AG04449 (cell line): ENCODE results near the gene ATAD5.

ENCODE experiments used
- CTCF ChIA-PET: fragments of 350-600 bp; formaldehyde crosslinking; extraction: SDS; loops from one replicate; lab custom pipeline; 2021; ENCODE audit warnings: antibody characterized with exemption; lab: Yijun Ruan, JAX
- POLR2A ChIA-PET: fragments of 400-600, 350-600 bp; formaldehyde crosslinking; extraction: SDS; loops from one replicate; lab custom pipeline; 2020; ENCODE audit warnings: antibody characterized with exemption, inconsistent platforms; lab: Yijun Ruan, JAX
- DNase-seq: peaks from one replicate; pipeline ENCODE4 v3.0.0-alpha.2; 2010; ENCODE audit warnings: low read depth, low spot score
- H3K4me3 ChIP-seq: 2 replicates; pipeline ENCODE4 v1.5.1; 2011; ENCODE audit warnings: low read depth, mild to moderate bottlenecking, control low read depth, low read length
- CTCF ChIP-seq: IDR thresholded peaks from one replicate; pipeline ENCODE4 v1.5.1; 2011; ENCODE audit warnings: mild to moderate bottlenecking, moderate library complexity, low read length, control low read depth, inconsistent platforms; ENCODE audit not compliant: insufficient read depth; ENCODE audit errors: missing control alignments

The ATAD5 gene

GRCh38 chr17:30829022-30829421 is 2.7 kb upstream of the ATAD5 start:
- CTCF ChIA-PET = no interaction called here
- TF ChIP-seq CTCF = no peak

GRCh38 chr17:30831257-30831656 is 509 bp upstream of the ATAD5 start:
- no peak for TF ChIP-seq CTCF
- DNase-seq = no peak
- CTCF ChIA-PET = interaction anchor here (1.9 kb wide), 1 partner anchor 11 kb away, joined by 5 read pairs; no protein-coding TSS in a partner anchor
- POLR2A ChIA-PET = no interaction called here
- H3K4me3 ChIP-seq = peak overlapping the region; percentile 95

More at GRCh38 chr17:30829022-30829421, 2.7 kb upstream of the ATAD5 start:
- DNase-seq = no peak
- no peak overlapping the region for H3K4me3 ChIP-seq
- POLR2A ChIA-PET = no interaction called here

GRCh38 chr17:30832438-30833124 is 815 bp downstream of the ATAD5 start:
- TF ChIP-seq CTCF = no peak
- ChIA-PET CTCF (interaction anchor here (2.2 kb wide), 1 partner anchor 9 kb away, joined by 10 read pairs; the partner anchor contains the start of gene CRLF3), POLR2A (no interaction called here)

GRCh38 chr17:30838202-30838807 is 6.5 kb downstream of the ATAD5 start:
- DNase-seq = no peak
- POLR2A ChIA-PET = no interaction called here
- H3K4me3 ChIP-seq = no peak overlapping the region
- CTCF ChIA-PET = interaction anchor here (1.6 to 3.9 kb wide), 2 partner anchors 13 to 19 kb away, joined by 4 to 18 read pairs; partner anchors contain the start of gene CRLF3
- TF ChIP-seq CTCF = no peak

More at GRCh38 chr17:30832438-30833124, 815 bp downstream of the ATAD5 start:
- no peak for DNase-seq
- H3K4me3 ChIP-seq = peak overlapping the region; percentile 95

- no peak for DNase-seq
- CTCF ChIA-PET = no interaction called here
- TF ChIP-seq CTCF = no peak
- POLR2A ChIA-PET = no interaction called here
- H3K4me3 ChIP-seq = no peak overlapping the region
These were observed 9.0 kb downstream of the ATAD5 start for GRCh38 chr17:30840771-30841170.

GRCh38 chr17:30848021-30848420 is 16.3 kb downstream of the ATAD5 start:
- POLR2A ChIA-PET = no interaction called here

More at GRCh38 chr17:30848021-30848420, 16.3 kb downstream of the ATAD5 start:
- DNase-seq = no peak
- TF ChIP-seq CTCF = no peak
- CTCF ChIA-PET = no interaction called here
- no peak overlapping the region for H3K4me3 ChIP-seq
